H1 (cell line): ENCODE results near the gene PPP1R13B. TPM values are rescaled to one million over a fixed set of nuclear protein-coding genes. Genes with fewer than 3 reads are reported as not detected.

Source experiments
- CHD7 ChIP-seq: fragments of 300-600 bp; sonication (generic); IDR thresholded peaks from 2 replicates; pipeline ENCODE4 v1.7.1; 2012; ENCODE audit warnings: low read length, moderate library complexity, mild to moderate bottlenecking, inconsistent platforms; ENCODE audit not compliant: insufficient replicate concordance
- EZH2 ChIP-seq: fragments of 200-600 bp; sonication (generic); IDR thresholded peaks from 2 replicates; pipeline ENCODE4 v1.7.1; 2012; ENCODE audit warnings: low read depth, mild to moderate bottlenecking, moderate library complexity, low read length, inconsistent platforms; ENCODE audit not compliant: severe bottlenecking
- MAX ChIP-seq: IDR thresholded peaks from 2 replicates; pipeline ENCODE4 v1.6.1; 2012; ENCODE audit warnings: inconsistent platforms
- RXRA ChIP-seq: IDR thresholded peaks from 2 replicates; pipeline ENCODE4 v1.6.1; 2011; ENCODE audit warnings: low read depth, mild to moderate bottlenecking, low read length, moderate library complexity; ENCODE audit not compliant: insufficient read depth
- SRF ChIP-seq: IDR thresholded peaks from 2 replicates; pipeline ENCODE4 v1.6.1; 2011; ENCODE audit warnings: mild to moderate bottlenecking, low read depth, low read length, moderate library complexity
- USF2 ChIP-seq: IDR thresholded peaks from 2 replicates; pipeline ENCODE4 v1.6.1; 2011; ENCODE audit warnings: low read length, improper control_type of control experiment
- polyA plus RNA-seq, 7 experiments: library from polyadenylated mRNA; depleted of rRNA in 3 of 7; stranded (reverse) in 5 of 7; unstranded in 2 of 7; fragments of >200 nt in 5 of 7; fragments of 200-250 nt in 2 of 7; gene quantifications; 1 replicate in 5 of 7; 2 replicates in 1 of 7; 4 replicates in 1 of 7; pipeline versions ENCODE4 v1.2.1 to v1.2.3, GENCODE V29; 2011 to 2013; ENCODE audit warnings: missing spikeins in 2 of 7, mixed read lengths in 2 of 7
- total RNA-seq: library from RNA; stranded (reverse); fragmentation: NEBNext Ultra II Directional; extraction: Animal tissue kit (Norgen Biotek cat#: 25700); gene quantifications from 2 replicates; pipeline ENCODE4 v1.2.1, GENCODE V29; 2021

Gene PPP1R13B
- total and polyA plus RNA-seq, 2 of the 8 experiments (the other 6 are each of a cell fraction or from before 2014, with no cell fraction given), result 2.6 to 8.9 TPM

GRCh38 chr14:103763730-103764488 lies 83.5 kb downstream of the PPP1R13B start (continued):
- no peak for TF ChIP-seq CHD7
- TF ChIP-seq MAX, result no peak
- TF ChIP-seq SRF, result no peak
- no peak for TF ChIP-seq RXRA
- TF ChIP-seq USF2, result no peak
- no peak for TF ChIP-seq EZH2
